CD4-positive, alpha-beta memory T cell (primary cell): ENCODE measurements around the gene DNAJC28. TPM values are rescaled to one million over a fixed set of nuclear protein-coding genes. Genes with fewer than 3 reads are reported as not detected.
A peak's percentile ranks its signal among the peaks of the same experiment; 100 is the strongest.

Source experiments
- CTCF ChIA-PET: fragments of 350-600 bp; sonication (Branson Sonifier 250); formaldehyde crosslinking; loops from one replicate; lab custom pipeline; 2021; ENCODE audit warnings: inconsistent platforms; ENCODE audit not compliant: partially characterized antibody; lab: Charles Lee
- POLR2A ChIA-PET: fragments of 350-600 bp; sonication (Branson Sonifier 250); formaldehyde crosslinking; loops from one replicate; lab custom pipeline; 2021; ENCODE audit not compliant: partially characterized antibody; lab: Charles Lee
- DNase-seq, 5 donors: peaks; one replicate each; pipeline versions ENCODE4 v3.0.0 to v3.0.0-alpha.2; 2020 to 2022; ENCODE audit warnings: mixed read lengths in 1 of 5
- H3K27ac ChIP-seq: one replicate; pipeline ENCODE4 v1.7.0; 2013; ENCODE audit warnings: low read depth, low read length
- H3K27me3 ChIP-seq: 2 replicates; pipeline ENCODE4 v1.7.0; 2013; ENCODE audit warnings: mild to moderate bottlenecking, low read length, moderate library complexity; ENCODE audit not compliant: insufficient read depth
- H3K36me3 ChIP-seq: 2 replicates; pipeline ENCODE4 v1.7.0; 2013; ENCODE audit warnings: mild to moderate bottlenecking, low read length, moderate library complexity; ENCODE audit not compliant: insufficient read depth
- H3K4me1 ChIP-seq: 2 replicates; pipeline ENCODE4 v1.7.0; 2013; ENCODE audit warnings: mild to moderate bottlenecking, low read length, moderate library complexity; ENCODE audit not compliant: insufficient read depth
- H3K4me3 ChIP-seq, 2 donors: one replicate each; pipeline ENCODE4 v1.7.0; 2013; ENCODE audit warnings: low read length in 2 of 2, mild to moderate bottlenecking in 1 of 2
- H3K9me3 ChIP-seq, 2 donors: one replicate each; pipeline ENCODE4 v1.7.0; 2013; ENCODE audit warnings: low read length in 2 of 2, control low read depth in 1 of 2; ENCODE audit not compliant: control insufficient read depth in 1 of 2
- H3K27ac Mint-ChIP-seq, 7 donors: one replicate each; pipeline ENCODE4 v1.8.0; 2020 to 2021; ENCODE audit warnings: mixed read lengths in 7 of 7, mild to moderate bottlenecking in 6 of 7, inconsistent platforms in 3 of 7, moderate library complexity in 3 of 7
- H3K27me3 Mint-ChIP-seq, 2 donors: one replicate each; pipeline ENCODE4 v1.8.0; 2020 to 2021; ENCODE audit warnings: mixed read lengths in 2 of 2
- H3K36me3 Mint-ChIP-seq, 2 donors: one replicate each; pipeline ENCODE4 v1.8.0; 2020 to 2021; ENCODE audit warnings: mixed read lengths in 2 of 2, inconsistent platforms in 1 of 2, mild to moderate bottlenecking in 1 of 2
- H3K4me1 Mint-ChIP-seq, 4 donors: one replicate each; pipeline ENCODE4 v1.8.0; 2020 to 2021; ENCODE audit warnings: mixed read lengths in 4 of 4, mild to moderate bottlenecking in 1 of 4
- H3K4me3 Mint-ChIP-seq, 8 donors: one replicate each; pipeline ENCODE4 v1.8.0; 2020 to 2021; ENCODE audit warnings: mixed read lengths in 8 of 8, mild to moderate bottlenecking in 7 of 8, moderate library complexity in 6 of 8, inconsistent platforms in 3 of 8
- H3K9me3 Mint-ChIP-seq, 8 donors: one replicate each; pipeline ENCODE4 v1.8.0; 2020 to 2021; ENCODE audit warnings: mixed read lengths in 8 of 8, mild to moderate bottlenecking in 5 of 8, inconsistent platforms in 3 of 8, moderate library complexity in 1 of 8
- intact Hi-C: fragments of 100-400 bp; cut with micrococcal nuclease; formaldehyde crosslinking; loops from one replicate; pipeline ENCODE4 v1.15.1; 2023
- polyA plus RNA-seq, 2 donors: library from polyadenylated mRNA; unstranded; fragments of 300-500 nt; fragmentation: Illumina TruSeq; gene quantifications; one replicate each; pipeline ENCODE4 v1.2.3, GENCODE V29; 2021
- total RNA-seq, 2 experiments: library from RNA; stranded (reverse); gene quantifications; one replicate each; pipeline ENCODE4 v1.2.3, GENCODE V29; 2021

The DNAJC28 gene
- total and polyA plus RNA-seq, 4 experiments from 2014 or later: 0.56 to 1.6 (median 1.1) TPM

DNA sequence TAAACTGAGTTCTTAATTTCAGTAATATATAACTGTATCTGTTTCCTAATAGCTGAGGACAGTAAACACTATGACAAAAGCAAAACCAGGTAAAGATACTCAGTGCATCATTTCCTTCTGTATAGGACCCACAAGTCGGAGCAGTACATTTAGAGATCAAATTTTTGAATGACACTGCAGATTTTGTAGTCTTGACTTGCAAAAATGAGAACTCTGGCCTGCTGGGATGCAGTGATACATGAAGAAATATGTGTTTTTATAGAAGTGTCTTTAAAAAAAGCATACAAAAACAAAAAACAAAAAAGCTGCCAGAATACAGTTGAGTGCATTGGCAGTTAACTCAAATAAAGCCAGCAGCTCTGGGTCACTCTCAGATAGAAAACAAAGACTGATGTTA is 31.4 kb upstream of the DNAJC28 start:
- intact Hi-C loops: no loop called here
- Mint-ChIP-seq H3K4me1 (no peaks in the 10 kb centered on the region), H3K27me3 (no peaks in the 10 kb centered on the region), H3K4me3 (no peak overlapping the region), H3K9me3 (no peaks in the 10 kb centered on the region), H3K27ac (no peak overlapping the region), H3K36me3 (peaks cover 32 to 47% of the 10 kb centered on the region in 2 donors)
- Histone ChIP-seq H3K27ac (no peak overlapping the region), H3K36me3 (peaks cover 27% of the 10 kb centered on the region), H3K9me3 (no peaks in the 10 kb centered on the region), H3K4me3 (no peak overlapping the region), H3K4me1 (no peaks in the 10 kb centered on the region), H3K27me3 (no peaks in the 10 kb centered on the region)
- ChIA-PET CTCF (interaction anchor here (1.2 kb wide), 1 partner anchor 28 kb away, joined by 3 read pairs; no protein-coding TSS in a partner anchor), POLR2A (no interaction called here)
- no peak for DNase-seq

GRCh38 chr21:33522297-33522952 is 30.9 kb upstream of the DNAJC28 start:
- H3K27ac Mint-ChIP-seq: no peak overlapping the region
- H3K4me3 ChIP-seq: no peak overlapping the region
- no peak overlapping the region for H3K4me3 Mint-ChIP-seq
- H3K9me3 Mint-ChIP-seq: no peaks in the 10 kb centered on the region
- CTCF ChIA-PET: interaction anchor here (1.2 kb wide), 1 partner anchor 29 kb away, joined by 3 read pairs; no protein-coding TSS in a partner anchor
- intact Hi-C loops: no loop called here
- no peaks in the 10 kb centered on the region for H3K27me3 Mint-ChIP-seq
- H3K27me3 ChIP-seq: no peaks in the 10 kb centered on the region
- H3K4me1 ChIP-seq: no peaks in the 10 kb centered on the region
- no peaks in the 10 kb centered on the region for H3K9me3 ChIP-seq
- peaks cover 27% of the 10 kb centered on the region for H3K36me3 ChIP-seq
- no peak for DNase-seq
- no peak overlapping the region for H3K27ac ChIP-seq
- no peaks in the 10 kb centered on the region for H3K4me1 Mint-ChIP-seq
- H3K36me3 Mint-ChIP-seq: peaks cover 33 to 47% of the 10 kb centered on the region in 2 donors
- POLR2A ChIA-PET: no interaction called here

GRCh38 chr21:33518899-33519298 is 27.4 kb upstream of the DNAJC28 start:
- CTCF ChIA-PET: no interaction called here
- peaks cover 44% of the 10 kb centered on the region for H3K36me3 ChIP-seq
- H3K27me3 Mint-ChIP-seq: no peaks in the 10 kb centered on the region

GRCh38 chr21:33514229-33514628 is 22.7 kb upstream of the DNAJC28 start:
- Mint-ChIP-seq H3K27me3 (no peaks in the 10 kb centered on the region), H3K4me3 (no peak overlapping the region), H3K36me3 (peaks cover 62 to 74% of the 10 kb centered on the region in 2 donors), H3K27ac (peak overlapping the region in 1 of 7 donors; percentile 38), H3K9me3 (no peaks in the 10 kb centered on the region), H3K4me1 (peaks cover 0 to 3% (median 0%) of the 10 kb centered on the region in 4 donors)
- intact Hi-C loops: no loop called here
- Histone ChIP-seq H3K27me3 (no peaks in the 10 kb centered on the region), H3K4me3 (no peak overlapping the region), H3K9me3 (no peaks in the 10 kb centered on the region), H3K36me3 (peaks cover 56% of the 10 kb centered on the region), H3K4me1 (no peaks in the 10 kb centered on the region), H3K27ac (no peak overlapping the region)
- DNase-seq: no peak
- CTCF ChIA-PET: interaction anchor here (0.6 to 1.7 kb wide), 3 partner anchors 34 to 957 kb away, joined by 3 to 7 read pairs (median 3); partner anchors contain the start of gene TMEM50B
- POLR2A ChIA-PET: interaction anchor here (1.9 kb wide), 1 partner anchor 34 kb away, joined by 9 read pairs; the partner anchor contains the start of gene TMEM50B

More at GRCh38 chr21:33518899-33519298, 27.4 kb upstream of the DNAJC28 start:
- Mint-ChIP-seq H3K4me3 (no peak overlapping the region), H3K4me1 (peaks cover 0 to 3% (median 0%) of the 10 kb centered on the region in 4 donors), H3K36me3 (peaks cover 47 to 58% of the 10 kb centered on the region in 2 donors), H3K9me3 (no peaks in the 10 kb centered on the region), H3K27ac (peak overlapping the region in 1 of 7 donors; percentile 76)
- Histone ChIP-seq H3K4me3 (no peak overlapping the region), H3K9me3 (no peaks in the 10 kb centered on the region), H3K27me3 (no peaks in the 10 kb centered on the region), H3K4me1 (no peaks in the 10 kb centered on the region), H3K27ac (no peak overlapping the region)
- POLR2A ChIA-PET: interaction anchor here (0.6 to 1.0 kb wide), 2 partner anchors 39 to 150 kb away, joined by 4 read pairs; partner anchors contain the start of gene TMEM50B
- no peak for DNase-seq
- intact Hi-C loops: no loop called here

GRCh38 chr21:33512481-33512880 is 21.0 kb upstream of the DNAJC28 start:
- CTCF ChIA-PET: no interaction called here
- H3K4me1 ChIP-seq: no peaks in the 10 kb centered on the region
- Mint-ChIP-seq H3K4me1 (peaks cover 0 to 3% (median 0%) of the 10 kb centered on the region in 4 donors), H3K27ac (no peak overlapping the region), H3K36me3 (peaks cover 60 to 71% of the 10 kb centered on the region in 2 donors), H3K27me3 (no peaks in the 10 kb centered on the region), H3K4me3 (no peak overlapping the region), H3K9me3 (no peaks in the 10 kb centered on the region)
- H3K27me3 ChIP-seq: no peaks in the 10 kb centered on the region
- no peak overlapping the region for H3K27ac ChIP-seq
- H3K9me3 ChIP-seq: no peaks in the 10 kb centered on the region
- DNase-seq: no peak
- intact Hi-C loops: no loop called here
- peaks cover 49% of the 10 kb centered on the region for H3K36me3 ChIP-seq
- POLR2A ChIA-PET: interaction anchor here (0.6 kb wide), 1 partner anchor 783 kb away, joined by 3 read pairs; no protein-coding TSS in a partner anchor
- no peak overlapping the region for H3K4me3 ChIP-seq

- CTCF ChIA-PET: no interaction called here
- Mint-ChIP-seq H3K36me3 (peaks cover 59 to 70% of the 10 kb centered on the region in 2 donors), H3K27ac (no peak overlapping the region), H3K4me3 (no peak overlapping the region), H3K27me3 (no peaks in the 10 kb centered on the region), H3K4me1 (peaks cover 0 to 4% (median 0%) of the 10 kb centered on the region in 4 donors), H3K9me3 (peaks cover 0 to 4% (median 0%) of the 10 kb centered on the region in 8 donors)
- DNase-seq: no peak
- H3K9me3 ChIP-seq: no peaks in the 10 kb centered on the region
- peaks cover 47% of the 10 kb centered on the region for H3K36me3 ChIP-seq
- intact Hi-C loops: no loop called here
- H3K4me1 ChIP-seq: no peaks in the 10 kb centered on the region
- POLR2A ChIA-PET: no interaction called here
- H3K27me3 ChIP-seq: no peaks in the 10 kb centered on the region
- H3K27ac ChIP-seq: no peak overlapping the region
- no peak overlapping the region for H3K4me3 ChIP-seq
Observed at GRCh38 chr21:33511639-33512038, 20.1 kb upstream of the DNAJC28 start.

- no peak overlapping the region for H3K27ac Mint-ChIP-seq
- H3K9me3 Mint-ChIP-seq: peaks cover 0 to 4% (median 0%) of the 10 kb centered on the region in 8 donors
- no peak for DNase-seq
- CTCF ChIA-PET: no interaction called here
- intact Hi-C loops: no loop called here
- peaks cover 56 to 66% of the 10 kb centered on the region in 2 donors for H3K36me3 Mint-ChIP-seq
- Histone ChIP-seq H3K4me1 (no peaks in the 10 kb centered on the region), H3K27me3 (no peaks in the 10 kb centered on the region), H3K9me3 (no peaks in the 10 kb centered on the region), H3K36me3 (peaks cover 47% of the 10 kb centered on the region), H3K4me3 (no peak overlapping the region), H3K27ac (no peak overlapping the region)
- H3K27me3 Mint-ChIP-seq: no peaks in the 10 kb centered on the region
- peaks cover 0 to 4% (median 0%) of the 10 kb centered on the region in 4 donors for H3K4me1 Mint-ChIP-seq
- POLR2A ChIA-PET: no interaction called here
- no peak overlapping the region for H3K4me3 Mint-ChIP-seq
Observed at GRCh38 chr21:33510826-33511225, 19.3 kb upstream of the DNAJC28 start.
